Measurements from ENCODE around the gene KCNJ9. TPM values are rescaled to one million over a fixed set of nuclear protein-coding genes. Genes with fewer than 3 reads are reported as not detected.

Gene KCNJ9
- total RNA-seq, 1 donor = not detected

GRCh38 chr1:160093069-160093395, 11.7 kb downstream of the KCNJ9 start:
- no peak for TF ChIP-seq CTCF (IDR thresholded peaks at IDR 0.05; ENCODE audit: insufficient read depth, low read depth, low read length)
- no peak overlapping the region for H3K4me3 ChIP-seq (ENCODE audit: low read depth, low read length)
- no peak for DNase-seq (ENCODE audit: low read depth)

GRCh38 chr1:160093624-160094290, 12.4 kb downstream of the KCNJ9 start:
- no peak for DNase-seq (ENCODE audit: low read depth)
- no peak overlapping the region for H3K4me3 ChIP-seq (ENCODE audit: low read depth, low read length)
- TF ChIP-seq CTCF (IDR thresholded peaks at IDR 0.05; ENCODE audit: insufficient read depth, low read depth, low read length) = no peak

GRCh38 chr1:160094291-160094625, 12.9 kb downstream of the KCNJ9 start:
- no peak for DNase-seq (ENCODE audit: low read depth)
- TF ChIP-seq CTCF (IDR thresholded peaks at IDR 0.05; ENCODE audit: insufficient read depth, low read depth, low read length) = no peak

GRCh38 chr1:160094806-160095205, 13.5 kb downstream of the KCNJ9 start:
- H3K4me3 ChIP-seq (ENCODE audit: low read depth, low read length) = no peak overlapping the region

More at GRCh38 chr1:160094291-160094625, 12.9 kb downstream of the KCNJ9 start:
- H3K4me3 ChIP-seq (ENCODE audit: low read depth, low read length) = no peak overlapping the region

GRCh38 chr1:160095382-160096105, 14.2 kb downstream of the KCNJ9 start:
- H3K4me3 ChIP-seq (ENCODE audit: low read depth, low read length) = no peak overlapping the region
- TF ChIP-seq CTCF (IDR thresholded peaks at IDR 0.05; ENCODE audit: insufficient read depth, low read depth, low read length) = no peak
- DNase-seq (ENCODE audit: low read depth) = no peak

More at GRCh38 chr1:160094806-160095205, 13.5 kb downstream of the KCNJ9 start:
- no peak for DNase-seq (ENCODE audit: low read depth)
- no peak for TF ChIP-seq CTCF (IDR thresholded peaks at IDR 0.05; ENCODE audit: insufficient read depth, low read depth, low read length)

- peak; percentile 61 for DNase-seq (ENCODE audit: low read depth)
- no peak for TF ChIP-seq CTCF (IDR thresholded peaks at IDR 0.05; ENCODE audit: insufficient read depth, low read depth, low read length)
- H3K4me3 ChIP-seq (ENCODE audit: low read depth, low read length) = no peak overlapping the region
Measured at GRCh38 chr1:160096274-160097116, 15.2 kb downstream of the KCNJ9 start.

Measured in fibroblast of villous mesenchyme (primary cell).